Pancreas (tissue), 10 donors: ENCODE results near the gene TXNDC16. TPM values are rescaled to one million over a fixed set of nuclear protein-coding genes. Genes with fewer than 3 reads are reported as not detected.

Source experiments
- ATAC-seq, 4 donors: fragments of 200-7000 bp; cut with Tn5 transposase; one replicate each; pipeline versions ENCODE4 v1.8.0 to v1.9.1; 2020; ENCODE audit warnings: mild to moderate bottlenecking in 4 of 4, moderate library complexity in 4 of 4
- DNase-seq, 6 donors: peaks; one replicate each; pipeline ENCODE4 v3.0.0-alpha.2; 2020
- FAIRE-seq: peaks from 2 replicates; lab custom pipeline; 2012; peaks lifted over from hg19 to GRCh38; lab: Jason Lieb, UNC
- H3K27ac ChIP-seq, 4 donors: fragments of 200-600 bp; sonication (generic); 1 replicate in 3 of 4; 2 replicates in 1 of 4; pipeline versions ENCODE4 v1.5.0 to v1.8.0; 2020
- H3K27me3 ChIP-seq, 4 donors: fragments of 200-600 bp; one replicate each; pipeline ENCODE4 v1.8.0; 2021
- H3K36me3 ChIP-seq, 3 donors: fragments of 200-600 bp; sonication (generic) in 1 of 3; one replicate each; pipeline versions ENCODE4 v1.5.0 to v1.8.0; 2020 to 2021
- H3K4me1 ChIP-seq, 3 donors: fragments of 200-600 bp; one replicate each; pipeline ENCODE4 v1.8.0; 2021
- H3K4me3 ChIP-seq, 4 donors: fragments of 200-600 bp; sonication (generic) in 2 of 4; one replicate each; pipeline versions ENCODE4 v1.5.0 to v1.8.0; 2020 to 2021
- H3K9me3 ChIP-seq, 4 donors: fragments of 200-600 bp; one replicate each; pipeline ENCODE4 v1.8.0; 2021
- WGBS, 2 donors: extraction: QIAGEN DNeasy Blood & Tissue Kit; methylation state at CpG; one replicate each; pipeline ENCODE4 v1.1.7; 2013; 5-methylcytosine and 5-hydroxymethylcytosine counted together
- intact Hi-C, 3 donors: fragments of 100-400 bp; cut with DNase I; formaldehyde crosslinking; loops; one replicate each; pipeline versions ENCODE4 v1.11.1 to v1.14.2; 2022
- polyA plus RNA-seq, 2 donors: library from polyadenylated mRNA; stranded (reverse); fragments of 200-250 nt; gene quantifications; one replicate each; pipeline ENCODE4 v1.2.3, GENCODE V29; 2013
- total RNA-seq, 6 donors: library from RNA; stranded (reverse); fragmentation: NEBNext Ultra II Directional in 4 of 6; extraction: Animal tissue kit (Norgen Biotek cat#: 25700) in 4 of 6; gene quantifications; one replicate each; pipeline versions ENCODE4 v1.2.1 to v1.2.4, GENCODE V29; 2021 to 2023
- TF ChIP-seq, protein P1 (sequence below), 4 donors: fragments of 200-600 bp; sonication (generic) in 3 of 4; IDR thresholded peaks; one replicate each; pipeline versions ENCODE4 v1.5.0 to v1.8.0; 2021; ENCODE audit warnings: antibody characterized with exemption in 4 of 4
- donor health status: healthy with polysubstance abuse.
- donor health status: DM: no; HTN: no; CAD: no; lungs with moderate emphysema.
- donor health status: DM: no; HTN: no; CAD: no.
- donor health status: control.
- donor health status: control.
- donor health status: Bipolar disorder and iron deficiency.
- donor health status: DM: yes; HTN: yes; CAD: no.
- donor health status: DM: no; HTN: no; CAD: no.
- donor health status: DM: no; HTN: no; CAD: no.
- donor health status: DM: yes; HTN: yes; CAD: no.

Gene TXNDC16
- total and polyA plus RNA-seq, 8 donors, result 1.1 to 7.4 (median 4.1) TPM

DNA sequence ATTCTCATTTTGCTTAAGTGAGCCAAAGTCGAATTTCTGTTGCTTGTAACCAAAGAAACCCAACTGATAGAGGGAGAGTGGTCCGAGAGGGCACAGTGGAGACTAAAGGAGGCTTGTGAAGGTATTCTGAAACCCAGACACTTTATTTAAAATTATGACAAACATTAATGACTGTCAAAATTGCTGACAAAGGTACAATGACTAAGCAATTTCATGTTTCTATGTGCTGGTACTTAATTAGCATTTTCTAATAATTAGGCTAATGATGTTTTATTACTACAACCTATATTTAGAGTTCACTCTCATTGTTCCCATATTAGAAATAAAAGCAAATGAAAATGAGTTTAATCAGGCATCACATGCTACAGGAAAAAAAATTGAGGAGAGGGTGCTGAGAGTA is 121.8 kb downstream of the TXNDC16 start:
- FAIRE-seq (no peak), DNase-seq (no peak), ATAC-seq (no peak)
- Histone ChIP-seq H3K27me3 (no peaks in the 10 kb centered on the region), H3K9me3 (no peaks in the 10 kb centered on the region), H3K27ac (no peak overlapping the region), H3K4me1 (no peaks in the 10 kb centered on the region), H3K36me3 (no peaks in the 10 kb centered on the region), H3K4me3 (no peak overlapping the region)
- WGBS, 2 donors, result 90% methylated on average over 2 of the region's 2 CpGs
- TF ChIP-seq, protein P1, sequence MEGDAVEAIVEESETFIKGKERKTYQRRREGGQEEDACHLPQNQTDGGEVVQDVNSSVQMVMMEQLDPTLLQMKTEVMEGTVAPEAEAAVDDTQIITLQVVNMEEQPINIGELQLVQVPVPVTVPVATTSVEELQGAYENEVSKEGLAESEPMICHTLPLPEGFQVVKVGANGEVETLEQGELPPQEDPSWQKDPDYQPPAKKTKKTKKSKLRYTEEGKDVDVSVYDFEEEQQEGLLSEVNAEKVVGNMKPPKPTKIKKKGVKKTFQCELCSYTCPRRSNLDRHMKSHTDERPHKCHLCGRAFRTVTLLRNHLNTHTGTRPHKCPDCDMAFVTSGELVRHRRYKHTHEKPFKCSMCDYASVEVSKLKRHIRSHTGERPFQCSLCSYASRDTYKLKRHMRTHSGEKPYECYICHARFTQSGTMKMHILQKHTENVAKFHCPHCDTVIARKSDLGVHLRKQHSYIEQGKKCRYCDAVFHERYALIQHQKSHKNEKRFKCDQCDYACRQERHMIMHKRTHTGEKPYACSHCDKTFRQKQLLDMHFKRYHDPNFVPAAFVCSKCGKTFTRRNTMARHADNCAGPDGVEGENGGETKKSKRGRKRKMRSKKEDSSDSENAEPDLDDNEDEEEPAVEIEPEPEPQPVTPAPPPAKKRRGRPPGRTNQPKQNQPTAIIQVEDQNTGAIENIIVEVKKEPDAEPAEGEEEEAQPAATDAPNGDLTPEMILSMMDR (IDR thresholded peaks at IDR 0.05), result no peak
- intact Hi-C loops, result no loop called here

DNA sequence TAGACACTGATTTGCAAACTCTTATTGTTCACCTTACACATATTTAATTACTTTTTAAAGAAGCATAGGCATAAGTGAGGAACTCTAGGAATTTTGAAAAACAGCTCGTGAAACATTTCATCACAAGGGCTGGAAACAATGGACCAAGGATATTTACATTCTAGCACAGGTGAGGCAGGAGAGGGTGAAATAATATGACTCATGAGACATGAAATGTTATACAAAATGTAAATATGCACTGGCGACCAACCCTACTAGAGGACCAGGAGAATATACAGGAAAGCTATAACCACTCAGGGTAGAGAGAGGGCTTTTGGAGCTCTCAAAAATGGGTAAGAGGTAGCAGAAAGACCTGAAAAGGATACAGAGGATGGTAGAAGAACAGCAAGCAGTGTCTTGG is 122.9 kb downstream of the TXNDC16 start:
- FAIRE-seq (no peak), DNase-seq (no peak), ATAC-seq (no peak)
- WGBS, 2 donors, result 88 to 95% methylated on average over 2 of the region's 2 CpGs
- Histone ChIP-seq H3K27me3 (no peaks in the 10 kb centered on the region), H3K9me3 (no peaks in the 10 kb centered on the region), H3K4me3 (no peak overlapping the region), H3K27ac (no peak overlapping the region), H3K4me1 (no peaks in the 10 kb centered on the region), H3K36me3 (no peaks in the 10 kb centered on the region)
- TF ChIP-seq, protein P1 (IDR thresholded peaks at IDR 0.05), result no peak
- intact Hi-C loops, result no loop called here

DNA sequence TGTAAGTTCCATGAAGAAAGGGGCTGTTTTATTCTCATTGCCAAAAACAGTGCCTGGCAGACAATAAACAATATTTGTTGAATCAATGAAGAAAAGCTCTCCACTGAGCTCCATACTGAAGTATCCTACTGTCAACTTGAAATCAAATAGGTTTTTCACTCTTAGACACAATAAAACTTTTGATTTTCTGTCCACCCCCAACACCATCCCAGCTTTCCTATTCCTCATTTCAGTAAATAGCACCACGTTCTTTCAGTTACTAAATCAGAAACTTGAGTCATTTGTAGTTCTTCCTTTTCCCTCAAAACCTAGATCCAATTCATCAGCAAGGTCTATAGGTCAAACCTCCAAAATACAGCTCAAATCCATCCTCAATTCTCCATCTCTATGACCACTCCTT is 124.8 kb downstream of the TXNDC16 start:
- Histone ChIP-seq H3K27me3 (no peaks in the 10 kb centered on the region), H3K9me3 (no peaks in the 10 kb centered on the region), H3K27ac (no peak overlapping the region), H3K4me3 (no peak overlapping the region), H3K36me3 (no peaks in the 10 kb centered on the region), H3K4me1 (no peaks in the 10 kb centered on the region)
- 84 to 97% methylated on average over 1 of the region's 1 CpG for WGBS, 2 donors
- intact Hi-C loops, result no loop called here
- no peak for ATAC-seq
- FAIRE-seq, result no peak
- TF ChIP-seq, protein P1 (IDR thresholded peaks at IDR 0.05), result no peak
- DNase-seq, result no peak

DNA sequence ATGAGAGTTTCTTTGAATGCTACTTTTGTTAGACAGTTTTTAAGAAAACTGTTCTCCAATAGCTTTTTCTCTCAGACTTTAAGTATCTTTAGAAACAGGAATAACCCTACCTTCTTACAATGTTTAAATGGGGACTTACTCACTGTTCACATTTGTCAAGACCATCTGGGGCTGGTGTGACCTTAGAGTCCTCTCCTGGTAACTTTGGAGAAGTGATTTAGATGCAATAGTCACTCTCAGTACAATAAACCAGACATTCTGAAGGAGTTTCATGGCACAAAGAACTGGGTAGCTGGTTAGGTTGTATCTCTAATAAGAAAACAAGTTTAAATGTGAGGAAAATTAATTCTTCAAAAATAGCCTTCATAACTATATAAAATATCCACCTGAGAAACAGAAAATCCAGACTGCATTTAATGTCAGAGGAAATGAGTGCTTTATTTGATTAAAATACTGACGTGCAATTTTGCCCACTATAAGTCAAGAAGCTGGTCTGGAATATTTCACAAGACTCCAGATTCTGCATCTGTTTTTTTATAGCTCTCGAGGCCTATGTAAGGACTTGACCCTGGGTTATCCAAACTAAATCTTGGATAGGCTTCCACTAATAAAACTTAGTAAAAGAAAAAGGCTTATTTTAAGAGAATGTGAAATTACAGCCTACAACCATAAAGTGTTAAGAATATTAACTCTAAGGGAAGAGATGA is 129.5 kb downstream of the TXNDC16 start:
- no peak for DNase-seq
- no peak overlapping the region for H3K4me3 ChIP-seq
- ATAC-seq, result no peak
- 68 to 75% methylated on average over 2 of the region's 2 CpGs for WGBS, 2 donors
- intact Hi-C loops, result no loop called here
- no peak for FAIRE-seq
- H3K4me1 ChIP-seq, result no peaks in the 10 kb centered on the region
- H3K27ac ChIP-seq, result no peak overlapping the region
- H3K36me3 ChIP-seq, result no peaks in the 10 kb centered on the region
- TF ChIP-seq, protein P1 (IDR thresholded peaks at IDR 0.05), result no peak
- no peaks in the 10 kb centered on the region for H3K9me3 ChIP-seq
- H3K27me3 ChIP-seq, result no peaks in the 10 kb centered on the region

DNA sequence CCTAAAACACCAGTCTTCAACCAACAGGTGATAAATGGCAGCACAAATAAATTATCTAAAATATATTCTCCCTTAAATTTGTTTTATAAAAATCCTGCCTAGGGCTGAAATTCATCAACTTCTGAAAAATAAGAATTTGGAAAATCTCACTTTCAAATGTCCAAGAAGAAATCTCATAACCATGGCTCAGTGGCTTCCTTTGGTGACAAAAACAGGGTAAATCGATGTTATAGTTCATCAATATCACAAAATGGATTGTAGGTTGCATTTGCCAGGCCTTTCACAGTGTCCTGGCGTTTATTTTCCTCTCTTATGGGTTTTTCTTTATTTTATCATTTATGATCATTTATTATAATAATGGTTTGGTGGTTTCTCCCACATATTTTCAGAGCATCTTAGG is 135.2 kb downstream of the TXNDC16 start:
- WGBS, 2 donors, result 31 to 70% methylated on average over 2 of the region's 2 CpGs
- ATAC-seq (no peak), FAIRE-seq (no peak), DNase-seq (no peak)
- Histone ChIP-seq H3K4me1 (no peaks in the 10 kb centered on the region), H3K36me3 (no peaks in the 10 kb centered on the region), H3K4me3 (no peak overlapping the region), H3K27ac (no peak overlapping the region), H3K27me3 (no peaks in the 10 kb centered on the region), H3K9me3 (no peaks in the 10 kb centered on the region)
- intact Hi-C loops, result no loop called here
- TF ChIP-seq, protein P1 (IDR thresholded peaks at IDR 0.05), result no peak
